SK-N-SH treated with all-trans-retinoic acid at 6 μM for 48 hours (cell line): Measurements from ENCODE around the gene RASIP1.

Experiments used
- ATAC-seq: fragments of 200-7000 bp; cut with Tn5 transposase; 3 replicates; pipeline ENCODE4 v1.9.1; 2020; ENCODE audit warnings: mild to moderate bottlenecking, moderate library complexity
- ARNTL ChIP-seq: fragments of 450-650 bp; formaldehyde crosslinking; IDR thresholded peaks from 2 replicates; pipeline ENCODE4 v1.5.0; 2020; ENCODE audit warnings: low read depth, mild to moderate bottlenecking, moderate library complexity, borderline replicate concordance
- BACH2 ChIP-seq: fragments of 250-450 bp; sonication (Bioruptor Pico); IDR thresholded peaks from 2 replicates; pipeline ENCODE4 v1.9.0; 2021; ENCODE audit warnings: mild to moderate bottlenecking, borderline replicate concordance
- CREB5 ChIP-seq: fragments of 250-450 bp; sonication (Bioruptor Pico); IDR thresholded peaks from 2 replicates; pipeline ENCODE4 v1.5.1; 2020; ENCODE audit warnings: low read depth, mild to moderate bottlenecking, moderate library complexity
- CSDC2 ChIP-seq: fragments of 250-450 bp; sonication (Bioruptor Pico); IDR thresholded peaks from 2 replicates; pipeline ENCODE4 v1.5.0; 2020; ENCODE audit warnings: mild to moderate bottlenecking, moderate library complexity
- CSRNP3 ChIP-seq: fragments of 250-450 bp; sonication (Bioruptor Pico); IDR thresholded peaks from 2 replicates; pipeline ENCODE4 v1.5.1; 2021; ENCODE audit warnings: mild to moderate bottlenecking, moderate library complexity
- ESRRG ChIP-seq: fragments of 250-450 bp; sonication (Bioruptor Pico); IDR thresholded peaks from 2 replicates; pipeline ENCODE4 v1.6.1; 2021; ENCODE audit warnings: mild to moderate bottlenecking
- GLIS3 ChIP-seq: fragments of 250-450 bp; sonication (Bioruptor Pico); IDR thresholded peaks from 2 replicates; pipeline ENCODE4 v1.5.0; 2020; ENCODE audit warnings: mild to moderate bottlenecking, moderate library complexity
- ISL1 ChIP-seq: fragments of 250-450 bp; sonication (Bioruptor Pico); IDR thresholded peaks from 2 replicates; pipeline ENCODE4 v2.1.2; 2022; ENCODE audit warnings: mild to moderate bottlenecking, moderate library complexity
- OSR1 ChIP-seq: fragments of 250-450 bp; sonication (Bioruptor Pico); IDR thresholded peaks from 2 replicates; pipeline ENCODE4 v1.8.0; 2022; ENCODE audit warnings: moderate library complexity, mild to moderate bottlenecking, inconsistent platforms
- POU6F1 ChIP-seq: fragments of 250-450 bp; sonication (Bioruptor Pico); IDR thresholded peaks from 2 replicates; pipeline ENCODE4 v1.8.0; 2021; ENCODE audit warnings: low read depth, mild to moderate bottlenecking, moderate library complexity, borderline replicate concordance
- PPARA ChIP-seq: fragments of 250-450 bp; sonication (Bioruptor Pico); IDR thresholded peaks from 2 replicates; pipeline ENCODE4 v1.5.0; 2020; ENCODE audit warnings: mild to moderate bottlenecking, borderline replicate concordance
- RARB ChIP-seq: fragments of 250-450 bp; sonication (Bioruptor Pico); IDR thresholded peaks from 2 replicates; pipeline ENCODE4 v1.8.0; 2021; ENCODE audit warnings: mild to moderate bottlenecking, moderate library complexity
- SNAI2 ChIP-seq: fragments of 250-450 bp; sonication (Bioruptor Pico); IDR thresholded peaks from 2 replicates; pipeline ENCODE4 v1.5.0; 2020; ENCODE audit warnings: mild to moderate bottlenecking, moderate library complexity
- TCF4 ChIP-seq: fragments of 250-450 bp; sonication (Bioruptor Pico); IDR thresholded peaks from 2 replicates; pipeline ENCODE4 v1.8.0; 2021; ENCODE audit warnings: mild to moderate bottlenecking, moderate library complexity, borderline replicate concordance
- TOX ChIP-seq: fragments of 250-450 bp; sonication (Bioruptor Pico); IDR thresholded peaks from 2 replicates; pipeline ENCODE4 v1.8.0; 2021; ENCODE audit warnings: mild to moderate bottlenecking, moderate library complexity, borderline replicate concordance
- ZFP3 ChIP-seq: fragments of 250-450 bp; sonication (Bioruptor Pico); IDR thresholded peaks from 2 replicates; pipeline ENCODE4 v1.5.0; 2020; ENCODE audit warnings: mild to moderate bottlenecking, moderate library complexity
- ZFP30 ChIP-seq: fragments of 450-650 bp; formaldehyde crosslinking; IDR thresholded peaks from 2 replicates; pipeline ENCODE4 v1.5.0; 2022; ENCODE audit warnings: mild to moderate bottlenecking, moderate library complexity
- ZNF70 ChIP-seq: fragments of 450-650 bp; formaldehyde crosslinking; IDR thresholded peaks from 2 replicates; pipeline ENCODE4 v1.5.0; 2020; ENCODE audit warnings: mild to moderate bottlenecking, moderate library complexity
- ZNF8 ChIP-seq: fragments of 450-650 bp; formaldehyde crosslinking; IDR thresholded peaks from 2 replicates; pipeline ENCODE4 v1.5.0; 2020; ENCODE audit warnings: mild to moderate bottlenecking, moderate library complexity

The RASIP1 gene

GRCh38 chr19:48715681-48716171 lies 24.7 kb downstream of the RASIP1 start:
- TF ChIP-seq TOX (CRISPR knock-in tag) (no peak), CSRNP3 (no peak), BACH2 (no peak), OSR1 (CRISPR knock-in tag) (no peak), ISL1 (CRISPR knock-in tag) (no peak), RARB (CRISPR knock-in tag) (no peak), GLIS3 (CRISPR knock-in tag) (no peak), ZNF70 (no peak)
- ATAC-seq, result no peak

GRCh38 chr19:48714759-48715675 lies 25.4 kb downstream of the RASIP1 start:
- ATAC-seq, result no peak
- TF ChIP-seq PPARA (CRISPR knock-in tag) (no peak), CREB5 (no peak), ZFP30 (CRISPR knock-in tag) (no peak), ISL1 (CRISPR knock-in tag) (no peak), ESRRG (CRISPR knock-in tag) (no peak), POU6F1 (no peak), ZNF8 (CRISPR knock-in tag) (no peak), TCF4 (CRISPR knock-in tag) (no peak), CSDC2 (no peak), RARB (CRISPR knock-in tag) (no peak), TOX (CRISPR knock-in tag) (no peak), ZFP3 (CRISPR knock-in tag) (no peak), CSRNP3 (no peak)

- peak; percentile 90 for ATAC-seq
- no peak for TF ChIP-seq TOX (CRISPR knock-in tag)
- no peak for TF ChIP-seq GLIS3 (CRISPR knock-in tag)
- TF ChIP-seq PPARA (CRISPR knock-in tag), result no peak
- no peak for TF ChIP-seq ARNTL (CRISPR knock-in tag)
- TF ChIP-seq ESRRG (CRISPR knock-in tag), result no peak
- TF ChIP-seq SNAI2, result no peak
- no peak for TF ChIP-seq CREB5
- TF ChIP-seq POU6F1, result no peak
Measured at GRCh38 chr19:48713864-48714755, 26.3 kb downstream of the RASIP1 start.
